GM13976 (cell line): Measurements from ENCODE around the gene WHRN.

Source experiments
- DNase-seq: peaks from one replicate; pipeline ENCODE4 v3.0.0; 2012; ENCODE audit warnings: low spot score
- in situ Hi-C: fragments of 300-500 bp; cut with MboI; formaldehyde crosslinking; loops from one replicate; pipeline ENCODE4 v1.12.0; 2022; ENCODE audit warnings: low sequenced_read_pairs, mixed read lengths, inconsistent platforms; ENCODE audit not compliant: unreplicated experiment
- TF ChIP-seq, protein P1 (sequence below): IDR thresholded peaks from 2 replicates; pipeline ENCODE4 v1.5.1; 2012; ENCODE audit warnings: borderline replicate concordance, mild to moderate bottlenecking; ENCODE audit not compliant: insufficient read depth; ENCODE audit errors: extremely low read depth, missing control alignments, control extremely low read depth

WHRN gene

DNA sequence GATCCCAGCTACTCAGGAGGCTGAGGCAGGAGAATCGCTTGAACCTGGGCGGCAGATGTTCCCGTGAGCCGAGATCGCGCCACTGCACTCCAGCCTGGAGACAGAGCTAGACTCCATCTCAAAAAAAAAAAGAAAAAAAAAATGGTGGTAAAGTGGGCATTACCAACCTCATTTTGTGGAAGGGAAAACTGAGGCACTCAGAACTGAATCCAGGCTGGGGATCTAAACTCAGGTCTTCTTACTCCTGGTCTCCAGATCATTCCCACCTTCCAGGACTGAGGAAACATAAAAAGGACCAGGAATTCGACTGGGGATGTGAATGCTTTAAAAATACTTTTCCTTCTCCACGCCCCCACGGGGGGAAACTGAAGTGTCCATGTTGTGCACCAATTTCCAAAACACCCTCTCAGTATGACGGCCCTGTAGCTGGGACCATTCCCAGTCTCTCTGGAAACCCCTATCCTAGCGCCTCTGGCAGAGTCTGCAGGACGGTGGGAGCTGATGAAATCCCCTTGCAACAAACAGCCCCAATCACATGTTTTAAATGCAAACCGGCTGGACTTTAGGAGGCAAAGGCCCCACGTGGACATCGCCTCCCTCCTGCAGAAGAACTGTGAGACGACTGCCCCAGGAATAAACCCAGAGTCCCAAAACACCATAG is 108.6 kb downstream of the WHRN start:
- DNase-seq, result no peak
- in situ Hi-C loops, result no loop called here
- TF ChIP-seq, protein P1, sequence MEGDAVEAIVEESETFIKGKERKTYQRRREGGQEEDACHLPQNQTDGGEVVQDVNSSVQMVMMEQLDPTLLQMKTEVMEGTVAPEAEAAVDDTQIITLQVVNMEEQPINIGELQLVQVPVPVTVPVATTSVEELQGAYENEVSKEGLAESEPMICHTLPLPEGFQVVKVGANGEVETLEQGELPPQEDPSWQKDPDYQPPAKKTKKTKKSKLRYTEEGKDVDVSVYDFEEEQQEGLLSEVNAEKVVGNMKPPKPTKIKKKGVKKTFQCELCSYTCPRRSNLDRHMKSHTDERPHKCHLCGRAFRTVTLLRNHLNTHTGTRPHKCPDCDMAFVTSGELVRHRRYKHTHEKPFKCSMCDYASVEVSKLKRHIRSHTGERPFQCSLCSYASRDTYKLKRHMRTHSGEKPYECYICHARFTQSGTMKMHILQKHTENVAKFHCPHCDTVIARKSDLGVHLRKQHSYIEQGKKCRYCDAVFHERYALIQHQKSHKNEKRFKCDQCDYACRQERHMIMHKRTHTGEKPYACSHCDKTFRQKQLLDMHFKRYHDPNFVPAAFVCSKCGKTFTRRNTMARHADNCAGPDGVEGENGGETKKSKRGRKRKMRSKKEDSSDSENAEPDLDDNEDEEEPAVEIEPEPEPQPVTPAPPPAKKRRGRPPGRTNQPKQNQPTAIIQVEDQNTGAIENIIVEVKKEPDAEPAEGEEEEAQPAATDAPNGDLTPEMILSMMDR, result no peak

DNA sequence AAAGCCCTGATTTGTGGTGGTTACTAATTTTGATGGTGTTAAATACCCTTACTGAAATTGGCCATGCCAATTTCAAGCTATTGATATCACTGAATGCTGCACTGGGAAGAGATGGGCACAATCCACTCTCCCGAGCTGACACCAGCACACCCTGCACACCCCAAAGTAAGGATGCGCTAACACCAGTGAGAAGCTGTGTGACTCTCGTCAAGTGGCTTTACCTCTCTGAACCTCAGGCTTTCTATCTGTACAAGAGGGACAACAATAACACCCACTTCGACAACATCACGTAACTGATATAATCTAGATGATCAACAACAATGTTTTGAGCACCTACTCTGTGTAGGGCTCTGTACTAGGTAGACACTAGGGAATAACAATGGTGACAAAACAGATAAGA is 109.5 kb downstream of the WHRN start:
- in situ Hi-C loops, result no loop called here
- DNase-seq, result no peak
- TF ChIP-seq, protein P1, result no peak

DNA sequence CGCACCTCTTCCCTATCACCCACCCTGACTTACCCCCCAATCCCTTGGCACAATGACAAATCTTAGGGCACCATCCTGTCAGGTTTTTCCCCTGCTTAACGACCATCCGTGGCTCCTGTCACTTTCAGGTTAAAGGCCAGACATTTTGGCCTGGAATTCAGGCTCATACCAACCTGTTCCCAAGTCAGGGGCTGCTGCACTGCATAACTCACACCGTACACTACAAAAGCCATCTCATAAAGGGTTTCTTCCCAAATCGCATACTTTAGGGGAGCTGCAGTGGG is 110.0 kb downstream of the WHRN start:
- TF ChIP-seq, protein P1, result no peak
- in situ Hi-C loops, result no loop called here
- no peak for DNase-seq

DNA sequence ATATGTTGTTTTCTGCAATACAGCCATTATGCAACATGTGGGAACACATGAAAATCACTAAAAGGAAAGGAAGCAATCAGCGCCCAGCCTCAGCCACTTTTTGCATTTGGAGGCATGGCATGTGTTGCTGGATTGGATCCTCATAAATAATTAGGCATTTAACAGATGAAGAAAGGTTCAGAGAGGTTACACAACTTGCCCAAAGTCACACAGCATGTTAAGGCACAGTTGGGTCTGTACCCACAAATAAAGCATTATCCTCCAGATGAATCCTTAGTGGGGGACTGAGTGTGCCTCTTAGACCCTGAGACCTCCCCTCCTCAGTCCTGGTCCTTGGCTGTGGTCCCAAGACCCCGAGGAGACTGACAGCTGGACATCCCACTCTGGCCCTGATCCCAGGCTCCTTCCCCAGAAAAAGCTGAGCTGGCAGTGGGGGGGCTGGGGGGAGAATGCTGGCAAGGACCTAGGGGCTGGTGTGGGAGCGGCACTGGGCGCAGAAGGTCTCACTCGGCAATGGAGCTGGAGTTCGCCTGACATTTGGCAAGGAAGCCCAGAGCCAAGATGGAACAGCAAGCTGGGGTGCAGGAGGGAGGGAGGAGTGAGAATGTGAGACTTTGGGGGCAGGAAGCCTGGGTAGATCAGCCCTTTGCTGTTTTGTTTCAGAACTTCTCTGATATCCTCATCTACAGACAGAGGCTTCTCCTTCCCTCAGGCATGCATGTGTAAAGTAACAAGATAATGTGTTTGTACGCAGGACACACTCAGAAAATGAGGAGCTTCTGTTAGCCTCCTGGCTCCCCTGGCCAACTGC is 110.5 kb downstream of the WHRN start:
- TF ChIP-seq, protein P1, result no peak
- no peak for DNase-seq
- in situ Hi-C loops, result no loop called here

DNA sequence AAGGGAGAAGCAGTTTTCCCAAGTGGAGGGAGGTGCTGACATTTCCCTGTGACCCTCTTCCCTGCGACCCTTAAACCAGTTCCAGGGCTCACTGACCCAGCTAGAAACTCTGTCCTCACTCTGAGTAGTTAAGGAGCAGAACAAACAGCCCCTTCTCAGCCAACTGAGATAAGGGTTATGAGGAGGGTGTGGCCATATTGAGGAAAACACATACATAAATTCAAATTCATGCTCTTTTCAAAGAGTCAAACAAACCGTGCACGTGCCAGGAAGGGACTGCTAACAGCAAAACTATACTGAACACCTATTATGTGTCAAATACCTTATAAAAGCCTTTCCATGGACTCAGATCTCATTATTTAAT is 112.5 kb downstream of the WHRN start:
- TF ChIP-seq, protein P1, result no peak
- no peak for DNase-seq
- in situ Hi-C loops, result no loop called here

DNA sequence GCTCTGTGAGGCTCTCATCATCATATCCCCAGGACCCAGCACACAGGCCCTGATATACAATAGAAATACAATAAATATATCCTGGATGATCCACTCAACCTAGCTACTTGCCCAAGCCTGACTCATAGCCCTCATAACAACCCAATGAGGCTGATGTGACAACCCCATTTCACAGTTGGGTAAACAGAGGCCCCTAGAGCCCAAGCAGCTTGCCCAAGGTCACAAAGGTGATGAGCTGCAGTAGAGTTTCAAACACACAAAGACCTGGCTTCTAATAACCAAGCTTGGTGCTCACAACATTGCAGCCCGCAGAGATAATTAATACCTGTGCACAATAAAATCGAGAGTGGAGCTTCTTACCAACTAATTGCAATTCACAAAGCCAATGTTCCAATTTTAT is 114.3 kb downstream of the WHRN start:
- no peak for DNase-seq
- TF ChIP-seq, protein P1, result no peak
- in situ Hi-C loops, result no loop called here
